CD14-positive monocyte (primary cell): ENCODE data around the gene SPTBN4. TPM values are rescaled to one million over a fixed set of nuclear protein-coding genes. Genes with fewer than 3 reads are reported as not detected.

Experiments used
- DNase-seq, 3 donors: peaks; one replicate each; pipeline ENCODE4 v3.0.0-alpha.2; 2011 to 2022
- H2AFZ ChIP-seq: 2 replicates; pipeline ENCODE4 v1.6.0; 2012; ENCODE audit warnings: mild to moderate bottlenecking, low read depth, low read length, inconsistent platforms; ENCODE audit not compliant: insufficient read depth, poor library complexity, severe bottlenecking
- H3K27ac ChIP-seq, 2 donors: 1 replicate in 1 of 2; 2 replicates in 1 of 2; pipeline ENCODE4 v1.5.1; 2012 to 2013; ENCODE audit warnings: low read length in 2 of 2, control low read depth in 1 of 2, inconsistent platforms in 1 of 2, low read depth in 1 of 2, mild to moderate bottlenecking in 1 of 2
- H3K27me3 ChIP-seq, 2 donors: one replicate each; pipeline versions ENCODE4 v1.6.0 to v1.6.1; 2011 to 2013; ENCODE audit warnings: low read length in 2 of 2; ENCODE audit not compliant: control insufficient read depth in 2 of 2, insufficient read depth in 2 of 2
- H3K36me3 ChIP-seq, 2 donors: replicated peaks in 1 of 2; 1 replicate in 1 of 2; 2 replicates in 1 of 2; pipeline versions ENCODE4 v1.5.1 to v1.6.1; 2012 to 2013; ENCODE audit warnings: low read length in 2 of 2, control low read depth in 1 of 2, inconsistent platforms in 1 of 2, mild to moderate bottlenecking in 1 of 2; ENCODE audit not compliant: insufficient read depth in 2 of 2, control insufficient read depth in 1 of 2
- H3K4me1 ChIP-seq, 2 donors: 1 replicate in 1 of 2; 2 replicates in 1 of 2; pipeline versions ENCODE4 v1.5.1 to v1.6.1; 2012 to 2013; ENCODE audit warnings: low read length in 2 of 2, control low read depth in 1 of 2, inconsistent platforms in 1 of 2, mild to moderate bottlenecking in 1 of 2, moderate library complexity in 1 of 2; ENCODE audit not compliant: insufficient read depth in 2 of 2, control insufficient read depth in 1 of 2
- H3K4me2 ChIP-seq: replicated peaks from 2 replicates; pipeline ENCODE3; 2012; ENCODE audit warnings: low read length, moderate library complexity, mild to moderate bottlenecking; ENCODE audit not compliant: poor library complexity, severe bottlenecking; ENCODE audit errors: extremely low read depth
- H3K4me3 ChIP-seq, 3 experiments: fragments of 200-600 bp in 1 of 3; sonication (generic) in 1 of 3; replicated peaks in 1 of 3; 1 replicate in 2 of 3; 2 replicates in 1 of 3; pipeline ENCODE4 v1.5.1; 2011 to 2013; ENCODE audit warnings: low read length in 3 of 3, mild to moderate bottlenecking in 3 of 3, control low read depth in 2 of 3, low read depth in 2 of 3, inconsistent platforms in 1 of 3, moderate library complexity in 1 of 3
- H3K79me2 ChIP-seq: 2 replicates; pipeline ENCODE4 v1.6.0; 2012; ENCODE audit warnings: mild to moderate bottlenecking, control low read depth, inconsistent platforms, low read length, moderate library complexity; ENCODE audit not compliant: insufficient read depth
- H3K9ac ChIP-seq: 2 replicates; pipeline ENCODE4 v1.6.0; 2017; ENCODE audit warnings: low read length, mild to moderate bottlenecking; ENCODE audit not compliant: insufficient read depth, poor library complexity, severe bottlenecking
- H3K9me3 ChIP-seq, 2 donors: replicated peaks in 1 of 2; 1 replicate in 1 of 2; 2 replicates in 1 of 2; pipeline versions ENCODE4 v1.5.1 to v1.6.1; 2012 to 2013; ENCODE audit warnings: low read length in 2 of 2, control low read depth in 1 of 2; ENCODE audit not compliant: control insufficient read depth in 1 of 2, insufficient read depth in 1 of 2
- H4K20me1 ChIP-seq: 2 replicates; pipeline ENCODE4 v1.6.0; 2012; ENCODE audit warnings: mild to moderate bottlenecking, low read length, control low read depth, moderate library complexity; ENCODE audit not compliant: insufficient read depth
- H3K27ac Mint-ChIP-seq, 7 donors: one replicate each; pipeline ENCODE4 v1.8.0; 2020; ENCODE audit warnings: mild to moderate bottlenecking in 7 of 7, mixed read lengths in 7 of 7, moderate library complexity in 6 of 7, inconsistent platforms in 2 of 7
- H3K27me3 Mint-ChIP-seq, 3 donors: one replicate each; pipeline ENCODE4 v1.8.0; 2021 to 2022; ENCODE audit warnings: low read depth in 3 of 3, mild to moderate bottlenecking in 3 of 3, mixed read lengths in 3 of 3, moderate library complexity in 3 of 3, inconsistent platforms in 1 of 3
- H3K36me3 Mint-ChIP-seq, 2 donors: one replicate each; pipeline ENCODE4 v1.8.0; 2020; ENCODE audit warnings: mixed read lengths in 2 of 2, inconsistent platforms in 1 of 2, mild to moderate bottlenecking in 1 of 2
- H3K4me1 Mint-ChIP-seq: one replicate; pipeline ENCODE4 v1.8.0; 2020; ENCODE audit warnings: mild to moderate bottlenecking, mixed read lengths
- H3K4me3 Mint-ChIP-seq, 2 donors: one replicate each; pipeline ENCODE4 v1.8.0; 2020; ENCODE audit warnings: mild to moderate bottlenecking in 2 of 2, mixed read lengths in 2 of 2, moderate library complexity in 1 of 2
- H3K9me3 Mint-ChIP-seq, 7 donors: one replicate each; pipeline ENCODE4 v1.8.0; 2020 to 2022; ENCODE audit warnings: mixed read lengths in 7 of 7, mild to moderate bottlenecking in 6 of 7, moderate library complexity in 6 of 7, inconsistent platforms in 2 of 7
- CTCF ChIP-seq: fragments of 200-600 bp; IDR thresholded peaks from one replicate; pipeline ENCODE4 v1.8.0; 2022; ENCODE audit warnings: antibody characterized with exemption, mild to moderate bottlenecking
- WGBS: methylation state at CpG from one replicate; pipeline ENCODE4 v1.1.5; 2013; ENCODE audit warnings: missing lambda C conversion rate; ENCODE audit not compliant: insufficient coverage; 5-methylcytosine and 5-hydroxymethylcytosine counted together
- intact Hi-C, 2 donors: fragments of 100-400 bp; cut with micrococcal nuclease; formaldehyde crosslinking; loops; one replicate each; pipeline versions ENCODE4 v1.15.0 to v1.15.1; 2023
- polyA plus RNA-seq, 3 donors: library from polyadenylated mRNA; depleted of rRNA in 1 of 3; unstranded in 2 of 3; stranded (reverse) in 1 of 3; fragments of 300-500 nt in 2 of 3; fragments of >200 nt in 1 of 3; fragmentation: Illumina TruSeq in 2 of 3; gene quantifications; 1 replicate in 2 of 3; 2 replicates in 1 of 3; pipeline ENCODE4 v1.2.3, GENCODE V29; 2012 to 2021

SPTBN4 gene
- polyA plus RNA-seq, 3 donors, result 0.07 TPM; not detected in 2

DNA sequence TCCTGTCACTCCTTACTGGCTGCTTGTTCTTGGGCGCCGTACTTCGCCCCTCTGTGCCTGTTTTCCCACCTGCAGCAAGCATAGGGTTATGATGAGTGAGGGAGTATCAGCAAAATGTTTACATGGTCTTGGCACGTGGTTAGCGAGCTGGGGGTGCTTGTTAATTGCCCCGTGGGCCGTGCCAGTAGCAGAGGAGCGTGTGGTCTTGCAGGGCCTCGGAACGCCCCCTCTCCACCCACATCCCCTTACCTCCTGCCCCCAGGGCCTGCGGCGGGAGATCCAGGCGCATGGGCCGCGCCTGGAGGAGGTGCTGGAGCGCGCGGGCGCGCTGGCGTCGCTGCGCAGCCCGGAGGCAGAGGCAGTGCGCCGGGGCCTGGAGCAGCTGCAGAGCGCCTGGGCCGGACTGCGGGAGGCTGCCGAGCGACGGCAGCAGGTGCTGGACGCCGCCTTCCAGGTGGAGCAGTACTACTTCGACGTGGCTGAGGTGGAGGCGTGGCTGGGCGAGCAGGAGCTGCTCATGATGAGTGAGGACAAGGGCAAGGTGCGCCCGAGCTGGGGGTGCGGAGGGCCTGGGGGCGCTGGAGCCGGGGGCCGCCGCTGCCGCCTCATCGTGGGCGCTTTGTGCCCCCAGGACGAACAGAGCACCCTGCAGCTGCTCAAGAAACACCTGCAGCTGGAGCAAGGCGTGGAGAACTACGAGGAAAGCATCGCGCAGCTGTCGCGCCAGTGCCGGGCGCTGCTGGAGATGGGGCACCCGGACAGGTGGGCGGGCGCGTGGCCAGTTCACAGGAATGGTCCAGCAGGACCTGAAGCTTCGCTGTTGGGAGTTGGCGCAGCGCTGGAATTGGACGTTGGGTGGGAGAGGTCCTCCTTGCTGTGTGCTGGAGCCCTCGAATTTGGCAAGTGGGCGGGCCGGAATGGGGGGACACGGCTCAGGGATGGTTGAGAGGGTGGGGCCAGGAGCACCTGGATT is 87.4 kb downstream of the SPTBN4 start:
- Histone ChIP-seq H3K4me3 (no peak overlapping the region), H3K79me2 (no peaks in the 10 kb centered on the region), H4K20me1 (no peaks in the 10 kb centered on the region), H3K9me3 (no peaks in the 10 kb centered on the region), H3K36me3 (no peaks in the 10 kb centered on the region), H3K27me3 (peaks cover 19 to 47% of the 10 kb centered on the region in 2 donors), H3K9ac (no peak overlapping the region), H3K27ac (no peak overlapping the region), H3K4me2 (no peak overlapping the region), H3K4me1 (no peaks in the 10 kb centered on the region), H2AFZ (no peak overlapping the region)
- peaks cover 44 to 67% (median 66%) of the 10 kb centered on the region in 3 donors for H3K27me3 Mint-ChIP-seq
- no peak for TF ChIP-seq CTCF
- peaks cover 0 to 1% of the 10 kb centered on the region in 2 donors for H3K36me3 Mint-ChIP-seq
- peaks cover 0 to 5% (median 1%) of the 10 kb centered on the region in 7 donors for H3K9me3 Mint-ChIP-seq
- DNase-seq, result no peak
- 13% methylated on average over 64 of the region's 69 CpGs for WGBS
- intact Hi-C loops, result no loop called here
- H3K27ac Mint-ChIP-seq, result no peak overlapping the region
- H3K4me1 Mint-ChIP-seq, result peaks cover 2% of the 10 kb centered on the region
- H3K4me3 Mint-ChIP-seq, result peak overlapping the region in 1 of 2 donors; percentile 78

- H3K36me3 ChIP-seq, result no peaks in the 10 kb centered on the region
- no peak overlapping the region for H3K4me2 ChIP-seq
- no peak overlapping the region for H3K27ac Mint-ChIP-seq
- peaks cover 0 to 5% (median 0%) of the 10 kb centered on the region in 7 donors for H3K9me3 Mint-ChIP-seq
- peaks cover 0 to 1% of the 10 kb centered on the region in 2 donors for H3K36me3 Mint-ChIP-seq
- no peak overlapping the region for H3K4me3 ChIP-seq
- H3K4me1 ChIP-seq, result no peaks in the 10 kb centered on the region
- H3K9me3 ChIP-seq, result no peaks in the 10 kb centered on the region
- intact Hi-C loops, result no loop called here
- peaks cover 19 to 33% of the 10 kb centered on the region in 2 donors for H3K27me3 ChIP-seq
- H4K20me1 ChIP-seq, result no peaks in the 10 kb centered on the region
- no peak for DNase-seq
- no peaks in the 10 kb centered on the region for H3K4me1 Mint-ChIP-seq
- no peak overlapping the region for H2AFZ ChIP-seq
- peaks cover 30 to 51% (median 50%) of the 10 kb centered on the region in 3 donors for H3K27me3 Mint-ChIP-seq
- no peaks in the 10 kb centered on the region for H3K79me2 ChIP-seq
- TF ChIP-seq CTCF, result no peak
- H3K4me3 Mint-ChIP-seq, result no peak overlapping the region
- no peak overlapping the region for H3K9ac ChIP-seq
- 89% methylated on average over 14 of the region's 17 CpGs for WGBS
- H3K27ac ChIP-seq, result no peak overlapping the region
Measured at GRCh38 chr19:40555978-40556689, 89.3 kb downstream of the SPTBN4 start.
